Mucosa of gallbladder (tissue), 1 donor: Measurements from ENCODE around the gene ZNF407. TPM values are rescaled to one million over a fixed set of nuclear protein-coding genes. Genes with fewer than 3 reads are reported as not detected.

Experiments used
- DNase-seq: peaks from one replicate; pipeline ENCODE4 v3.0.0-alpha.2; 2020; ENCODE audit warnings: low spot score
- total RNA-seq: library from RNA; stranded (reverse); gene quantifications from one replicate; pipeline ENCODE4 v1.2.1, GENCODE V29; 2021
- donor health status: DM: no; HTN: no; CAD: no.

ZNF407 gene
- total RNA-seq, 1 donor from 2014 or later: 15.0 TPM

DNA sequence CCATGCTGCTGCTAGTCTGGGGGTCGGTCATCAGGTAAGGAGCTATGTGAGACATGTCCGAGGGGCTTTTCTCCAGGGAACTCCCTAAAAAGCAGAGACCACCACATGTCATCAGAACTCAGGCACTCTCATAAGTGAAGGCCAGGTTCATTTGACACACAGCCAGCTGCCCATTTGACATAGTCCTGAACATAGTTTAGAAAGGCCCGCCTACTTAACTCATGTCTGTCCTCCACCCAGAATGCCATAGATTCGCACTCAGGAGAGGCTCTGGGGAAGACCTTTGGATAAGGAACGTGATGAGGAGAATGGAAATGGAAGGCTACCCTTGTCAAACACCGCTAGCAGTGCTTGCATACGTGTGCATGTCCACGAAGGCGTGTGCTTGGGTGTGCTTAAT, 454.1 kb downstream of the ZNF407 start:
- no peak for DNase-seq

DNA sequence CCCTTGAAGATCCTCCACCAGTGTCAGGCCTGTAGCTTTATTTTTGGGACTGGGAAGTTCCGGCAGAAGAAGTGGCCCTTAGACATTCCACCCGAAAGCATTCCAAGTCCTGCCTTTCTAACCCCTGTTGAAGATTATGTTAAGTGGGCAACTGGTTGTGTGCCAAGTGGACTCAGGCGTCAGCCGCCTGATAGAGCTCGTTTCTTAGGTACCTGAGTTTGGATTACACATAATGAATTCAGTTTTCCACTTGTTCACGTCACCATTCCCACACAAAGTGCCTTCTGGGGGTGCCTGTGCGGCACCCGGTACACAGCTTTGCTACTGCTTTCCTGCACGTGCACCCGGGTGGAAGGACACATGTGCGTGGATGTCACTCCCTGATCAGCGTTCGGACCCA, 454.8 kb downstream of the ZNF407 start:
- DNase-seq: no peak

DNA sequence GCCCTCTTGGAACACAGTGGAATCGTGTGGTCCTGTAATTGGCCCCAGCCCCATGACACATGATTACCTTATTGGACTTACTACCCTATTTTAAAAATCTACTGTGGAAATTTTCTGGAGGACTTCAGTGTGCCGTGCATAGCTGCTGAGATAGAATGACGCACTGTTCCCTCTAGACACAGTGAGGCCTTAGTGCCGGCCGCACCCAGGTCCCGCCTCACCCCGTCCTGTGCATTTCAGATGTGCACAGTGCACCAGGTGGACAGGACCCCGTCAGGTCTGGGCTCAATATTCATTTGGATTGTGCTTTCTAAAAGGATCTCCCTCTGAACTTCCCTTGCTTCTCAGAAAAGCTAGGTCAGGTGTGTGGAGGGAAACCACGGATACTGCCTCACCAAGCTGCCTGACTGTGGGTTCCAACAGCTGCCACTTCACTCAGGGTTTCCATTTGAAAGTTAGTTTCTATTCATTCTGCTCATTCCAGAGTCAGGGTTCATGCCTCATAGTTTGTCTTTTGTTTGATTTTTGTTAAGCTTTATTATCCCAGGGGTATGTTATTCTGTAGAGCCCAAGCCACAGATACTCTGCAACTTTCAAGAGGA, 455.5 kb downstream of the ZNF407 start:
- no peak for DNase-seq

DNA sequence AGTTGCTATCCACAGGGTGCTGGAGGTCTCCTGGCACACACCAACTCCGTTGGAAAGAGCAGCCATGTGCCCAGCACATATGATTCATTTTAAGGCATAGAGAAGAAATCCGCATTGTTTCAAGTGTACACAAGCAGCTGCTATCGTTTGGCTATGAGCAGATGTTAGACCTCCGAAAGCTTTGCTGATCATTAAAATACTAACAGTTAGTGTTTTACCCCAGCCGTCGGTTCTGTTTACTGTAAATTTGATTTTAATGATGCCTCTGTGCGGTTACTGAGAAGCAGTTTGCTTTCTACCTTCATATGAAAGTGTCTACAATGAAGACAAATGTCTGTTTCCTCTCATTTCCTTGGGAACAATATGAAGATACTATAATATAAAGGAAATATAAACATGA, 456.4 kb downstream of the ZNF407 start:
- DNase-seq: no peak

DNA sequence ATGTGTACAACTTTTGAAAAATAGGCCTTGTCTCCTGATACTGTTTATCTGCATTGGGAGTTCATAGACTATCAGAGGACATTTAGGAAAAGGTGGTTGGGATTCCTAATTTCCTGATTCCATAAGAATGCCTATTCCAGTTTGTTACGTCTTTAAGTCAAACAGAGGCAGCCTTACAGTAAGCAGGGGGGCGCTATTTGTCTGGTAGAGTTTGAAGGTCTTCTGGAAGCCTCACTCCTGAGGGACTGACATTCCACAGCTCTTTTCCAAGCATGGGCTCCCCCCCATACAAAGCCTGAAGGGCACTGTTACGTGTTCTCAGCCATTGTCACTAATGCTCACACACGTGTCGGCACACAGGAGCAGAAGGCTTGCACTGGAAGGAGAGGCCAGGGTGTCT, 456.9 kb downstream of the ZNF407 start:
- DNase-seq: no peak

DNA sequence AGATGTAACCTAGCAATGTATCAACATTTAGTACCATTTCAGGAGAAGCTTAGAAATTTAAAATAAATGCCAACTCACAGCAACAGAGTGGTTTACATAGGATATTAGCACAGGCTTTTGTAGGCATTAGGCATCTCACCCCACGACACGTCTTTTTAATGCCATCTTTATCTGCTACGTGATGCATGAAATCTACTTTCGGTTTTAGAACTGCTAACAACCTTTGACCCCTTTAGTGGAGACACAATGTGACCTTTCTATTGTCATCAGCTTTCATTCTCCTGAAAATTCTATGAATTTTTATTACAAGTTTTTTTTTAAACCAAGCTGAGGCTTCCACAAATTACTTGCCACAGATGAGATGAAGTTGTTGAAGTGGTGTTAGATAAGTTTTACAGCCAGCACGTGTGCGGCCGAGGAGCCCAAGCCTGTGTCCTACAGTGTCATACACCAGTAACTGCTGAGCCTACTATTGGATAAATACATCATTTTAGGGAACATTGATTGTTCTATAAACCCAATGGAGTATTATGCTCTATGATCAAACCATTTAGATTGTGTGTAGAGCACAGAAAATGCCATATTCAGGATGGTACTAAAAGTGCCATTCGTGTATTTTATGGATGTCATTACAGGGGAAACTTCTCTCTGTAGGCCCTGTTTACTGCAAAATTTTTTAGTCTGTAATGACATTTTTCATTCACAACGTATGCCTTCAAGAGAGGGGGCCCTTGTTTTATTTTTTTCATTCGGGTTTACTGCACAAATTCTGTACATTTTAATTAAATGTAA, 459.7 kb downstream of the ZNF407 start:
- DNase-seq: no peak

DNA sequence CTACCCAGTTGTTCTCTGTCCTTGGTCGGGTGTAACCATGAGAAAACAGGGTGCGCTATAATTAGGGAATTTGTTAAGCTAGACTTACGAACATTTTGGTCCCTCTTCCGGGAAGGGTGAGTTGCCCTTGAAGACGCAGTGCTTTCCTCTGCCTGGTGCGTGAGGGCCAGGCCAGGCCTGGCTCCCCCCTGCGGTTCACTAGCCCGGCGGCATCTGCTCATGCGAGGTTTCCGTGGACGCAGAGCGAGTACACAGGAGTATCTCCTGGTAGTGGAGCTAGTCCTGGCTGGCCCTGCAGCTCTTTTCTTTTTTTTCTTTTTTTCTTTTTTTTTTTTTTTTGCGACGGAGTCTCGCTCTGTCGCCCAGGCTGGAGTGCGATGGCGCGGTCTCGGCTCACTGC, 462.5 kb downstream of the ZNF407 start:
- no peak for DNase-seq

DNA sequence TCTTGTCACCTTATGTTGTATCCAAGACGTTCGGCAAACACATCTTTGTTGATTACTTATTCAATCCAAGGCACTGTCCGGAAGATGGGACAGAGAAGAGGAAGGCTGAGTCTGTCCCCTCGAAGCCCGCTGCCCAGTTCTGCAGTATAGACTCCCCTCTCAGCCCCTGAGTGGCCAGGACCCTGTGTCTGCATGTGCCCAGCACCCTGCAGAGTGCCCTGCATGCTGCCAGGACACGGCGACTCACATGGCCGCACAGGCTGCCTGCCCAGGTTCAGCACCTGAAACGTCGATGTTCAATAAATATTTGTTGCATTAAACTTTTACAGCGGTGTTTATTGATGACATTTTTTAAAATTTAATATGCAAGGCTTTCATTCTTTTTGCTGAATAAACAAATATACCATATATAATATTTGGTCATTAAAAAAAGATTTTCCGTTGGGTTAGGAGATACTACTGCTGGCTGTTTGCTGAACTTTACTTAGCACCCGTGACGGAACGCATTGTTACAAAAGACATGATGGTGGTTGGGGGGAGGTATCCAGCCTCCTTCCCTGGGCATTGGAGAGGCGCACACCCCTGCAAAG, 464.7 kb downstream of the ZNF407 start:
- DNase-seq: no peak

DNA sequence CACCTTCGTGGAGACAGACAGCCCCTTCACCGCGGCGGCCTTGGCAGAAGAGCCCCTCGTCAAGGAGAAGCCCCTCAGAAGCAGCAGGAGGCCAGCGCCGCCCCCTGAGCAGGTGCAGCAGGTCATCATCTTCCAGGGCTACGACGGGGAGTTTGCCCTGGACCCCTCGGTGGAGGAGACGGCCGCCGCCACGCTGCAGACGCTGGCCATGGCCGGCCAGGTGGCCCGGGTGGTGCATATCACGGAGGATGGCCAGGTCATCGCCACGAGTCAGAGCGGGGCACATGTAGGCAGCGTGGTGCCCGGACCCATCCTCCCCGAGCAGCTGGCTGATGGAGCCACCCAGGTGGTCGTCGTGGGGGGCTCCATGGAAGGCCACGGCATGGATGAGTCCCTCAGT, 465.5 kb downstream of the ZNF407 start:
- no peak for DNase-seq

DNA sequence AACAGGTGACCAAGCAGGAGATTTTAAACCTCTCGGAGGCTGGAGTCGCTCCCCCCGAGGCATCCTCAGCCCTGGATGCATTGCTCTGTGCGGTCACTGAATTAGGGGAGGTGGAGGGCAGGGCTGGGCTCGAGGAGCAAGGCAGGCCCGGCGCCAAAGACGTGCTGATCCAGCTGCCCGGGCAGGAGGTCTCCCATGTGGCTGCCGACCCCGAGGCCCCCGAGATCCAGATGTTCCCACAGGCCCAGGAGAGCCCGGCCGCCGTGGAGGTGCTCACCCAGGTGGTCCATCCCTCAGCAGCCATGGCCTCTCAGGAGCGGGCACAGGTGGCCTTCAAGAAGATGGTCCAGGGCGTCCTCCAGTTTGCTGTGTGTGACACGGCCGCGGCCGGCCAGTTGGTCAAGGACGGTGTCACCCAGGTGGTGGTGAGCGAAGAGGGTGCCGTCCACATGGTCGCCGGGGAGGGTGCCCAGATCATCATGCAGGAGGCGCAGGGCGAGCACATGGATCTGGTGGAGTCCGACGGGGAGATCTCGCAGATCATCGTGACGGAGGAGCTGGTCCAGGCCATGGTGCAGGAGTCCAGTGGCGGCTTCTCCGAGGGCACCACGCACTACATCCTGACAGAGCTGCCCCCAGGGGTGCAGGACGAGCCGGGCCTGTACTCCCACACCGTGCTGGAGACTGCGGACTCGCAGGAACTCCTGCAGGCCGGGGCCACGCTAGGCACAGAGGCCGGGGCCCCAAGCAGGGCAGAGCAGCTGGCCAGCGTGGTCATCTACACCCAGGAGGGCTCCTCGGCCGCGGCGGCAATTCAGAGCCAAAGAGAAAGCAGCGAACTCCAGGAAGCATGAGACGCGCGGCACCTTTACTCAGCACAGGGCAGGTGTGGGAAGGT, 466.2 kb downstream of the ZNF407 start:
- no peak for DNase-seq

DNA sequence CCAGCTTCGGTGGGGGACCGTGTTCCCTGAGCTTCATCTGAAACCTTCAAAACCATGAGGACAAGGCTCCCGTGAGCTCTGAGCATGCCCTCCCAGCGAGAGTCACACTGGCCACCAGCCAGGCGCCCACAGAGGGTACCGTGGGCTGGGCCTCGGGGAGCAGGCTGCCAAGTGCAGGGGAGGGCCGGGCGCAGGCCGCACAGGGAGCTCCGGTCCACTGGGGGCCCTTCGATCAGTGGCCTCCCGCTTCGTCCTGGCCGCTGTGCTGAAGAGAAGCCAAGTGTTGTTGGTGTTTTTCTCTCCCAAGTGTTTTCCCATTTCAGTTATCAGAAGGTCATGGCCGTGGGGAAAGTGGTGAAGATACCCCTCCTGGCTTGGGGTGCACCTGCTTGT, 466.8 kb downstream of the ZNF407 start:
- no peak for DNase-seq

DNA sequence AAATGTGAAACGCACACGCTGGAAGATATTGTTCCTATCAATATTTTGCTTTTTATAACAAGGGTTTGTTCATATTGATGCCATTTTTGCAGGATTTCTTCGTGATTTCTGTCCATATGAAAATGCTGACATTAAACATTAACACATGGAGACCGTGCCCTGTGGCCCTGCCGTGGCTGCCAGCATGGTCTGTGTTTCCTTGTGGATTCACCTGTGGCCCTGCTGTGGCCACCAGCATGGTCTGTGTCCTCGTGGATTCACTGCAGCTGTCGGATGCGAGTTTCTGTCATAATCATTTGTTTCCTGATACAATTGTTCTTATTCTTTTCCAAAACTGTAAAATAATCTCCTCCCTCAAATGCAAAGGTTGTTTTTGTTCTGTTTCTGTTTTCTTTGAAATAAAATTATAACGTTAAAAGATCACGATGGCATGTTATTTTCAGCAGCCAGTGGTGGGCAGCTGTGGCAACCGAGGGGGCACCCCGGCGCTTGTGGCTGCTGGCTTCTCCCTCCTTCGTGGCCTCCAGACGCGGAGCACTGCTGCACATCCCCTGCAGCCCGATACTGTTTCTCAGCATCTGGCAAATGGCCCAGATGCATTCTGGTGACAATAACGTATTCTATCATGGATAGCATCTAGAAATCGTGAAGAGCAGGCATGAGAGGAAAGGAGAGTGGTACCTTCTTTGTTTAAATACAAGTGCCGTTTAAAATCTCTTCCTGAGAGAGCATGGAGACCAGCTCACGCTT, 467.8 kb downstream of the ZNF407 start:
- DNase-seq: no peak

DNA sequence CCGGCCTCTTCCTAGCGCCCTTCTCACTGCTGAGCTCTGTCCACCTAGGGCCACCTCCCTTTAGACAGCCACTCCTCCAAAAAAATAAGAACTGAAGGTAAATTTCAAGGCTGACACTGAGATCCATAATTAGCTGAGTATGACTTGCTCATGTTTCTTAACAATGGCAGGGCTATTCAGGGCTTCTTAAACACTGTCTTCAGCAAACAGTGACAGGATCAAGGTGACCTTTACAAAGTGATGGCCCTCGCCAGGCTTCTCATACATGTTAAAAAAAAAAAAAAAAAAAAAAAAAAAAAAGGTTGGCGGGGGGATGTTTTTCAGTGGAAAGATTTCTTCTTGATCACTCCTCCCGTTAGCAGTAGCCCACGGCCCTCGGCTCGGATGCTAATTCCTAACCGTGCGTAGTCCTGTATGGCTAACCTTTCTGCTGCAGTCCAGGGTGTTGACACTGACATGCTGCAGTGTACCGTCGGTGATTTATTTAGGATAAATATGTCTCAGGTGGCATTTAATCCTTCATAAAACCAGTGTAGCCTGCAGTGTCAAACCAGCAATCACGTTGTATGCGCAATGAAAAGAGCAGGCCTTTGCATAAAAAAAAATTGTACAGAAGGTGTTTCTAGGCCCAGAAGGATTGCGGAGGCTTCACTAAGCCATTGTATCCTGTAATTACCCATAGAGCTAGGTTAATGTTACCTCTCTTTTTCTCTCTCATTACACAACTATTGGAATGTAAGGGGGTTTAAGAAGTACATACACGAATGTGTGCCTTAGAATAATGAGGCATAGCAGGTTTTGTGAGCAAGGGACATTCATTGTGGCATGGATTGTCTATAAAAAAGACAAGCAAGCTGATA, 468.6 kb downstream of the ZNF407 start:
- DNase-seq: no peak

DNA sequence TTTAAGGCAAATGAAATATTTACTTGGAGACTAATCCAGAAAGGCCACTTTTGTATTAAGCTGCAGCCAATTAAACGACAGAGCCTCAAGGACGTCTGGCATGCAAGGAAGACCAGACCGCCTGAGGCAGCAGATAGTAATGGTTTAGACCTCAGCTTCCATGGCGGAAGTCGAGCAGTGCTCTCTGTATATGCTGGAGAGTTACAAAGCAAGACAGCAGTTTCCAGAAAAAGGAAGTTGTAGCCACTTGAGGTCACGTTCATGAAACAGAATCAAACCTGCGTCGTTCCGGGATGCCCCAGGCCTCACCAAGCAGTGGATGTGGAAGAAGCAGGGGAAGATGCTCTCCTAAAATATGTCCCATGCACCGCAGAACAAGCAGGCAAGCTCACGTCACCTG, 469.3 kb downstream of the ZNF407 start:
- DNase-seq: no peak

DNA sequence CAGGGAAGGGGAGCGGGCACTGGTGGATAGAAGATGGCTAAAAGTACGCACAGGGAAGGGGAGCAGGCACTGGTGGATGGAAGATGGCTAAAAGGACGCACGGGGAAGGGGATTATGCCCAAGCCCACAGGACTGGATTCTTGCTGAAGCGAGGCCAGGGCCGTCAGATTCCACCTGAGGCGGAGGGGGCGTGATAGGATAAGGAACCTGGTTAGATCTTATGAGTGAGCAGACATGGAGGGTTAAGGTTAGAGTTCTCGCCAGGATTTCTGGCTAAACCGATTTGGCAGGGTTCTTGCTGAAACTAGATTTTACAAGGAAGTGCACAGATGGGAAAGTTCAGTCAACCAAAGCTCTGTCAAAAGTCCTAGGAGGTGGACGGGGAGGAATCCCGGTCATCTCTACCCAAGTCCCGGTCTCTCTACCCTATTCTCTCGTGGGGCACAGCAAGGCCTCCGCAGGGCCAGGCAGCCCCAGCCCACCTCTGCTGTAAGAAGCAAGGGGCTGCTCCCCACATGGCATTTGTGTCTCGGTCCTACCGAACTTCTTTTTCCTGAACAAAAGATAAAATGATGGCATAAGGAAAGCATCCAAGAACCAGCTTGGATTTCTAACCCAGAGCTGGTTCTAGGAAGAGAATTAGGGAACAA, 470.5 kb downstream of the ZNF407 start:
- DNase-seq: no peak

DNA sequence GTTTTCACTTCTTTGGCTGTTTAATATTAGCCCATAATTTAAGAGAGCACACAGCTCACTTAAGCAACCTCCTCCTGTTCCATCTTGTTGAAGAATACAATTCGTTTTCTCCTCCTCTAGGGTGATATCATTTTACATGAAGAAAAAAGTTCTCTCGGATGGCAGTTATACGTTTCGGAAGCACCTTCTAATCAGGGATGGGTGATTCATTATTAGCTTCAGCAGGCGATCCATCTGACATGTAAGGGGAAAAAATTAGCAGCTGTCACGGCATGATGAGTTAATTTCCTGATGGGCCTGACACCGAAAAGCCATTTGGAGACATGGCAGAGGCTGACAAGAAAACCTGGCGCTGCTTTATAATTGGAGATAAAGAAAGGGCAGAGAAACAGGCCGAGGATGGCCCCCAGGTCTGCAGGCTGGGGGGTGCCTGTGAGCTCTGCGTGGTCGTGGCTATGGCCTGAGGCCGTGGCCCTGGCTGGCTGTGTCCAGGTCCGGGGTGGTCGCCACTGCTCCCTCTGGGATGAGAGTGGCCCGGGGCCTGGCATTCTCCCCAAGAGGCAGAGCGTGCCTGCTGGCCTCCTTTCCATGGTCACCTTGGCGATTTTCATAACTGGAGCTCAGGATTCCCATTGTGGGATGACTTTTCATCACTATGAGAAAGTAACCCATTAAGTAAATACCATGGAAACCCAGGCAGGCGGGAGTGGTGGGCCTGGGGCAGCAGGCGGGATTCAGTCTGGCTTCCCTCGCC, 471.2 kb downstream of the ZNF407 start:
- DNase-seq: no peak

DNA sequence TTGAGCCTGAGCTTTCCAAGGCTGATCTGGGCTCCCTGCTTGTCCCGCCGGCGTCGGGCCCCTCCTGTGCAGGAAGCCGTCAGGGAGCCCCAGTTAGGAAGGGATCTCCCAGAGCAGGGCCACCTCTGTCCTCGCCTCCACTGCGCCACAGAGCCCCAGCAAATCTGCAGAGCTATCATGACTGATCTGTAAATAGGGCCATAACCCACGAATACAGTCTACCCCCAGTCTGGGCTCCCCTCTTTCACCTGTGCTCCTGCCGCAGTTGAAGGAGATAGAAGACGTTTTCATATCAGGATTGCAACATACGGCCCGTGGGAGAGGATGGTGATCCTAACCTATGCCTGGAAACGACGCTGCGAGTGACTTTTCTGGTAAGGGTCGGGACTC, 472.6 kb downstream of the ZNF407 start:
- DNase-seq: no peak

DNA sequence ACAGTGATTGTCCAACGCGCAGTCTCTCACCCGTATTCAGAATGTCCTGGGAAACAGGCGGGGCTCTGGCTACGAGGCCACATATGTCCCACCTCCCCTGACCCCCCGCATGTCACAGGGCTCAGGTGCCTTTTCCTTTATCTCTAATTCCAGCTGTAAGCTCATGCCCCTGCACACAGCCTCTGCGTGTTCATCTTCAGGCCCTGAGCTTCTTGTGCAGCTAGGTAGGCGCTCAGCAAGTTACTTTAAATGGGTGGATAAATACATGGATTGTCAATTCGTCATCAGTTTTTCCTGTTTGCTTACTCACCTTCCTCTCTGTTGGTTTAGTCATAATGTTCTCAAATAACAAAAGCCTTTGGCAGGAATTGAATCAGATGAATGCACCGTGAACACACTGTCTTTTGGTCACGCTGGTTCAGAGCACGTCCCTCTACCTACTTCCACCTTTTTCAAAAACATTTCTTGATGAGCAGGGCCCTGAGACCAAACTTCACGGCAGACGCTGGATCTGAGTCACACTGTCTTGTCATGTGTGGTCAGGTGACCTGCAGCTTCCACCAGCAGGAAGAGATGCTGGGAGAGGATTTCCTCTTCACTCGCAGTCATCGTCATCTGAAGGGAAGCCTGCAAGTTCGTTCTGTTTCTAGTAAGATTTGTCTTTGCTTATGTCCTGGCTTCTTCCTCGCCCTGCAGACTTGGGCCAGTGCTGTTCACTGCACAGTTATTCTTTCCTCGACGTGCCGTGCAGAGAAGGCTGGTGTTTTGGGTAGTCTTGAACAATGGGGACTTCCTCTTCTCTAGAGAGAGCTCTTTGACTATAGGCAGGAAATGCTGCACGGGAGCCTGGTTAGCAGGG, 473.2 kb downstream of the ZNF407 start:
- peak; percentile 46 for DNase-seq

DNA sequence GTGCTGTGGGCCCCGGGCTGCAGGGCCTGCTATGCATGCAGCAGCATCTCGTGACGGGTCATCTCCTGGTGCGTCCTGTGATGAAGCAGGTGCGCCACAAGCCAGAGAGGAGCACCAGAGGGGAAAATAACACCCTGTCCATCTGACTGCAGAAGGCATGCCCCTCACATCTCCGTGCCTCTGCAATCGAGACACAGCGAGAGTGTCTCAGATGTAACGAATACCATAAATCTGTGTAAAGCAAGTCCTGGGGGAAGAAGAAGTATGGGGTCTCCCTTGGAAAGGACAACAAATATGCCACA, 473.8 kb downstream of the ZNF407 start:
- DNase-seq: no peak
